WERI-Rb-1 (cell line): ENCODE measurements around the gene TTYH1.

Experiments used
- DNase-seq: peaks from one replicate; pipeline ENCODE4 v3.0.0-alpha.2; 2020
- H3K27ac ChIP-seq: fragments of 250-450 bp; sonication (Bioruptor Pico); 2 replicates; pipeline ENCODE4 v1.5.1; 2020; ENCODE audit warnings: mild to moderate bottlenecking, moderate library complexity
- H3K27me3 ChIP-seq: fragments of 250-450 bp; sonication (Bioruptor Pico); 2 replicates; pipeline ENCODE4 v1.5.1; 2021; ENCODE audit warnings: mild to moderate bottlenecking, low read depth, moderate library complexity; ENCODE audit not compliant: insufficient read depth, severe bottlenecking
- H3K36me3 ChIP-seq: fragments of 250-450 bp; sonication (Bioruptor Pico); 2 replicates; pipeline ENCODE4 v1.5.1; 2020; ENCODE audit warnings: mild to moderate bottlenecking, moderate library complexity
- H3K4me3 ChIP-seq: 2 replicates; pipeline ENCODE4 v1.5.1; 2011; ENCODE audit warnings: low read depth, mild to moderate bottlenecking, control low read depth, low read length
- H3K9me3 ChIP-seq: fragments of 250-450 bp; sonication (Bioruptor Pico); 2 replicates; pipeline ENCODE4 v1.5.1; 2021; ENCODE audit warnings: mild to moderate bottlenecking, moderate library complexity; ENCODE audit not compliant: severe bottlenecking
- CTCF ChIP-seq: IDR thresholded peaks from 2 replicates; pipeline ENCODE4 v1.5.1; 2011; ENCODE audit warnings: low read depth, mild to moderate bottlenecking, control low read depth, inconsistent platforms, low read length

Gene TTYH1

GRCh38 chr19:54461613-54462012, 46.3 kb downstream of the TTYH1 start:
- no peaks in the 10 kb centered on the region for H3K9me3 ChIP-seq
- no peak overlapping the region for H3K4me3 ChIP-seq
- DNase-seq: no peak
- no peaks in the 10 kb centered on the region for H3K27me3 ChIP-seq
- peaks cover 51% of the 10 kb centered on the region for H3K36me3 ChIP-seq
- TF ChIP-seq CTCF: no peak
- no peak overlapping the region for H3K27ac ChIP-seq

DNA sequence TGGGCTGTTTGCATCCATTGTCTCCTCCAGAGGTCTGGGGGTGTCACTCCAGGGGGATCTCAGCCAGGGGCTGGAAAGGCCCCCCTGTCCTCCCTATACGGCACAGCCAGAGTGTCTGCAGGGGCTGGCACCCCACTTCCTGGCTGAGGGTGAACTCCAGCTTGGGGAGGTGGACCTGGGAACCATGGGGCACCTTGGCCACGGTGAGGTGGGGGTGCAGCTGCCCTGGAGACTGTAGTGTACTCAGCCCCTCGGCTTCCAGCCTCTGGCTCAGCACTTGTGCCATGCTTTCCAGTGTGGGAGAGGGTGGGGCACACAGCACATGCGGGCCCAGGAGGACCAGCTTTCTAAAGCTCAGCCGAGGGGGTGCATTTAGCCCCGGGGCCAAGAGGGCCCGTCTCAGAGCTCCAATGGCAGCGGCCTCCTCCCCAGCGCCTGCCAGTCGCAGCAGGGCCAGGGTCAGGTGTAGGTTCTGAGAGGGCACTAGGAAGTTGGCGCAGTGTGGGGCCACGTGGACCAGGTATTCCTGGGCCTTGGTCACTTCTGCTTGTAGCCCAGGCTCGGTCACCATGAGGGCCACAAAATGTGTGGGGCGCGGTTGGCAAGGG, 46.9 kb downstream of the TTYH1 start:
- no peaks in the 10 kb centered on the region for H3K9me3 ChIP-seq
- no peak overlapping the region for H3K4me3 ChIP-seq
- H3K27ac ChIP-seq: peak overlapping the region; percentile 90
- H3K36me3 ChIP-seq: peaks cover 46% of the 10 kb centered on the region
- no peaks in the 10 kb centered on the region for H3K27me3 ChIP-seq
- TF ChIP-seq CTCF: no peak
- no peak for DNase-seq

DNA sequence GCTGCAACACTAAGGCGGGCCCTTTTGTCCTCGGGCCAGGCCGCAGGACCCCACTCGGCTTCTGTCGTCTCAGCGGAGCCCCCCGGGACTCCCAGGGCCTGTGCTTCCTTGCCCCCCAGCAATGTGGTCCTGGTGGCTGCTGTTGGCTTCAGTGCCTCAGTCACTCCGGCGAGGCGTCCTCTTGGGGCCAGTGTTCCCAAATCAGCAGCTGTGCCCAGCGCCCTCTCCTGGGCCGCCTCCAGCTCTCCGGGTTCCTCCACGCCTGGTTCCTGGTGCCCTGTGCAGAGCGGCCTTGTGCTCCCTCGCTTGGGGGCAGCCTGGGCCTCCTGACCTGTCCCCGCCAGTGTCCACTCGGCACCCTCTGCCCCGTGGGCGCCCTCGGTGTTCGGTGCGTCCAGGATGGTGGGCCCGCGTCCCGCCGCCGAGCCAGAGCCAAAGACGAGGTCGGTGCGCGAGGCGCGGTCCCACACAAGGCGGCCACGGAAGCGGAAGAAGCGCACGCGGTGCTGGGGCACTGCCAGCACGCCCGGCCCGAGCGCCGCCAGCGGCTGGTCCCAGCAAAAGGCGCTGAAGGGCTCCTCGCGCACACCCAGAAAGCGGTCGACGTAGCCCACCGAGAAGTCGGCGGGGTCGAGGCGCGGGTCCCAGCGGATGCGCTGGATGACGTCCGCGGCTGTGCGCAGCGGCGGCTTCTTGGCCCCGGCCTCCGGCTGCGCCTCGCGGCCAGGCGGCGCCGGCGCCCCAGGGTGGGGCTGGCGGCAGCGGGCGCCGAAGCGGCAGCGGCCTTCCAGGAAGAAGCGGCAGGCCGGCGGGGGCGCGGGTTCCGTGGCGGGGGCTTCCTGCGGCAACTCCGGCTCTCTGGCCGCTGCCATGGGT, 47.6 kb downstream of the TTYH1 start:
- TF ChIP-seq CTCF: peak; percentile 44
- Histone ChIP-seq H3K27me3 (no peaks in the 10 kb centered on the region), H3K9me3 (no peaks in the 10 kb centered on the region), H3K4me3 (peak overlapping the region; percentile 76), H3K36me3 (peaks cover 38% of the 10 kb centered on the region), H3K27ac (peak overlapping the region; percentile 90)
- peak; percentile 63 for DNase-seq

DNA sequence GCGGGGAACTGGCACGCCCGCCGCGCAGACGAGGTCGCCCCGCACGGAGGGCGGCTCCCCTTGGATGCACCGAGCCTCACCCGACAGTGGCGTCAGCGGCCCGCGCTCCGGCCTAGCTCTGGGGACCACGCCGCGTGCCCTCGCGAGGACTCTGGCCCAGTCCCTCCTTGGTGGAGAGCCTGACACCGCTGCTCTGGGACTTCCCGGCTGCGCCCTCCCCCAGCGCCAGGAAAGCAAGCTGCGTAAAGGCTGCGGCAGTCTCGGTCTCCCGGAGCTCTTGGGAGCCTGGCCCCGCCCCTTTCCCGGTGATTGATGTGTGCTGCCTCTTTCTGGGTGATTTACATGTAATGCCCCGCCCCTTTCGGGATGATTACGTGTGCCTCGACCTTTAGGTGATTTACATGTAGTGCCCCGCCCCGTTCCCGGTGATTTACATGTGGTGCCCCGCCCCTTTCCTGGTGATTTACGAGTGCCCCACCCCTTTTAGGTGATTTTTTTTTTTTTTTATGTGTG, 48.3 kb downstream of the TTYH1 start, which contains the start of gene LENG9:
Gene LENG9, minus strand, starts transcription at position 248 of the 513 bp plus-strand sequence. CDS start 252 bp downstream, outside the sequence.
- peaks cover 4% of the 10 kb centered on the region for H3K27me3 ChIP-seq
- no peak for TF ChIP-seq CTCF
- H3K4me3 ChIP-seq: peak within 1 kb of the TSS; percentile 76
- peaks cover 31% of the 10 kb centered on the region for H3K36me3 ChIP-seq
- H3K9me3 ChIP-seq: no peaks in the 10 kb centered on the region
- peak; percentile 97 for DNase-seq
- peak within 1 kb of the TSS; percentile 90 for H3K27ac ChIP-seq

DNA sequence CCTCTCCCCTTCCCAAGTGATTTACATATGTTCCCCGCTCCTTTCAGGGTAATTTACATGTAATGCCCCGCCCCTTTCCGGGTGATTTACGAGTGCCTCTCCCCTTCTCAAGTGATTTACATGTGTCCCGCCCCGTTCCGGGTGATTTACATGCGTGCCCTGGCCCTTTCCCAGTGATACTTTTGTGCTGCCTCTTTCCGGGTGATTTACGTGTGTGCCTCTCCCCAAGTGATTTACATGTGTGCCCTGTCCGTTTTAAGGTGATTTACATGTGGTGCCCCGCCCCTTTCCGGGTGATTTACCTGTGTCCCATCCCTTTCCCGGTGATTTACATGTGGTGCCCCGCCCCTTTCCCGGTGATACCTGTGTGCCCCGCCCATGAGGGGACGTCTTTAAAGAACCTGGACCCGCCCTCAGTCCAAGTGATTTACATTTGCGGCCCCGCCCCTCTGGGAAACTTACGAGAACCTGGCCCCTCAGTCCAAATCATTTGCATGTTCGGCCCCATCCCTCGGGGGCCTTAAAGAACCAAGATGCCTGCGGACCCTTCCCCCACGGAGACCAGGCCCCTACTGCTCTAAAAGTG, 48.9 kb downstream of the TTYH1 start:
- peaks cover 8% of the 10 kb centered on the region for H3K27me3 ChIP-seq
- peak overlapping the region; percentile 76 for H3K4me3 ChIP-seq
- peaks cover 26% of the 10 kb centered on the region for H3K36me3 ChIP-seq
- peak overlapping the region; percentile 90 for H3K27ac ChIP-seq
- peak; percentile 91 for DNase-seq
- H3K9me3 ChIP-seq: no peaks in the 10 kb centered on the region
- no peak for TF ChIP-seq CTCF
